ENCODE results near the gene TSPAN13.

Gene TSPAN13

GRCh38 chr7:16730937-16731336 is 22.6 kb upstream of the TSPAN13 start:
- no peak for TF ChIP-seq ZNF274 (IDR thresholded peaks at IDR 0.05; ENCODE audit: low read depth, low read length)

DNA sequence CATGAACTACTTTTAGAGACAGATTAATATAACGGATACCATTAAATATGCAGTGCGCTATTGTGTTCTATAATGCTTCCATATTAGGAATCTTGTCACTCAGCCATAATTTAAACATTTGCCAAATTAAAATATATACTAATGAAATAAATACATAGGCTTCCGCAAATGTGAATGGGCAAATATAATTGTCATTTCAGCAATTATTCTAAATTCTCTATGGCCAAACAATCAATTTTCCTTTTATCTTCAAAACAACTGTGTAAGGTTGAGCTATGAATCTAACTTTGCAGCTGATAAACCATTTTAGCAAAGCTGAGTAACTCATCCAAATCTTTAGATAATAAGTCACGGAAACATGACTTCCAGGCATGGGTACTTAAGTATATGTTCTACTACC is 20.7 kb upstream of the TSPAN13 start:
- no peak for TF ChIP-seq ZNF274 (IDR thresholded peaks at IDR 0.05; ENCODE audit: low read depth, low read length)
- H3K4me3 ChIP-seq (ENCODE audit: low read length) = no peak overlapping the region

More at GRCh38 chr7:16730937-16731336, 22.6 kb upstream of the TSPAN13 start:
- no peak overlapping the region for H3K4me3 ChIP-seq (ENCODE audit: low read length)

GRCh38 chr7:16734148-16734726 is 19.3 kb upstream of the TSPAN13 start:
- no peak for TF ChIP-seq ZNF274 (IDR thresholded peaks at IDR 0.05; ENCODE audit: low read depth, low read length)
- H3K4me3 ChIP-seq (ENCODE audit: low read length) = no peak overlapping the region

GRCh38 chr7:16735020-16735419 is 18.5 kb upstream of the TSPAN13 start:
- no peak for TF ChIP-seq ZNF274 (IDR thresholded peaks at IDR 0.05; ENCODE audit: low read depth, low read length)
- H3K4me3 ChIP-seq (ENCODE audit: low read length) = no peak overlapping the region

DNA sequence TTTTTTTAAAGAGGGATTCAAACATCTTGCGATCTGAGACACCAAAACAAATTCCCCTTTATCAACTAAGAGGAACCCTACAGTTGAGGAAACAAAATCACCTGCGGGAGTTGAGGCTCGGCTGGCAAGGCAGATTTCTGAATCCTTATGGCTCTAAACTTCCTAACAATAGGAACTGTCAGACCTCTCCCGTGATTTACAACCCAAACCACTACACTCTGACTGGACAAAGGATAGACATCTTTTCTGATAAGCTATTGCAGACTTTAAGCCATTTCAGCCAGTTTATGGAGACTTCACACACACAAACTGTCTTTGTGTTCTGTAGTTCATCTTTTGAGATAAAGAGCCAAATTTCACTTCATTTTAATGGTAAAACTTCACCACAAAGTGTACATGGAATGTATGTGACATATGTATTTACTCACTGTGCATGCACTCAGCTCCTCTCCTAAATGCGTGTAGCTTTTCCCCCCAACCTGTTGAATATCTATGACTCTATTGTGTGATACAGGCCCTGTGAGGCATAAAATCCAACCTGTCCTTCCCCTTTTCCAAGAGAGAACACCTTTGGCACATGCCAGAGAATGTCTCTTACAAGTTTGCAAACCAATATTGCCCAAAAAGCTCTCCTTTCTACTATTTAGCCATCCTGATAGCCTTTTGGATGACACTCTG is 15.4 kb upstream of the TSPAN13 start:
- H3K4me3 ChIP-seq (ENCODE audit: low read length) = no peak overlapping the region
- TF ChIP-seq ZNF274 (IDR thresholded peaks at IDR 0.05; ENCODE audit: low read depth, low read length) = no peak

- H3K4me3 ChIP-seq (ENCODE audit: low read length) = no peak overlapping the region
- TF ChIP-seq ZNF274 (IDR thresholded peaks at IDR 0.05; ENCODE audit: low read depth, low read length) = no peak
These were observed 13.5 kb upstream of the TSPAN13 start for GRCh38 chr7:16739863-16740622.

DNA sequence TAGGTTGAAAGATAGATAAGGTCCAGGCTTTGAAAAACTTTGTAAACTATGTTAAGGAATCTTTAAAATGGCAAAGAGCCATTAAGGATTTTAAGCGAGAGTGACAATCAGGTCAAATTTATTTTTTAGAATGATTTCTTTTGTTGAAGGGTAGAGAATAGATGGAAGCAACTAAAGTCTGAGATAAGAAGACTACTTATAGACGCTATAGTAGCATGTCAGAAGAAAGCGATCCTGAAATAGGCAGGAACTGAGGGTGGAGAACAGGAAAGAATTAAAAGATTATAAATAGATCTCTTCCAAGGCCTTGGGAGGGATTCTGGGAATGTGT is 13.0 kb upstream of the TSPAN13 start:
- no peak overlapping the region for H3K4me3 ChIP-seq (ENCODE audit: low read length)
- TF ChIP-seq ZNF274 (IDR thresholded peaks at IDR 0.05; ENCODE audit: low read depth, low read length) = no peak

GRCh38 chr7:16740996-16741395 is 12.6 kb upstream of the TSPAN13 start:
- no peak overlapping the region for H3K4me3 ChIP-seq (ENCODE audit: low read length)
- TF ChIP-seq ZNF274 (IDR thresholded peaks at IDR 0.05; ENCODE audit: low read depth, low read length) = no peak

- no peak for TF ChIP-seq ZNF274 (IDR thresholded peaks at IDR 0.05; ENCODE audit: low read depth, low read length)
These were observed 11.9 kb upstream of the TSPAN13 start for GRCh38 chr7:16741676-16742075.

GRCh38 chr7:16742547-16742946 is 11.0 kb upstream of the TSPAN13 start:
- TF ChIP-seq ZNF274 (IDR thresholded peaks at IDR 0.05; ENCODE audit: low read depth, low read length) = no peak
- H3K4me3 ChIP-seq (ENCODE audit: low read length) = no peak overlapping the region

More at GRCh38 chr7:16741676-16742075, 11.9 kb upstream of the TSPAN13 start:
- H3K4me3 ChIP-seq (ENCODE audit: low read length) = no peak overlapping the region

GRCh38 chr7:16743236-16743635 is 10.3 kb upstream of the TSPAN13 start:
- no peak overlapping the region for H3K4me3 ChIP-seq (ENCODE audit: low read length)
- no peak for TF ChIP-seq ZNF274 (IDR thresholded peaks at IDR 0.05; ENCODE audit: low read depth, low read length)

GRCh38 chr7:16744518-16745250 is 8.9 kb upstream of the TSPAN13 start:
- no peak for TF ChIP-seq ZNF274 (IDR thresholded peaks at IDR 0.05; ENCODE audit: low read depth, low read length)

GRCh38 chr7:16745645-16746044 is 7.9 kb upstream of the TSPAN13 start:
- TF ChIP-seq ZNF274 (IDR thresholded peaks at IDR 0.05; ENCODE audit: low read depth, low read length) = no peak
- H3K4me3 ChIP-seq (ENCODE audit: low read length) = no peak overlapping the region

More at GRCh38 chr7:16744518-16745250, 8.9 kb upstream of the TSPAN13 start:
- H3K4me3 ChIP-seq (ENCODE audit: low read length) = no peak overlapping the region

- H3K4me3 ChIP-seq (ENCODE audit: low read length) = no peak overlapping the region
- TF ChIP-seq ZNF274 (IDR thresholded peaks at IDR 0.05; ENCODE audit: low read depth, low read length) = no peak
These were observed 6.5 kb upstream of the TSPAN13 start for GRCh38 chr7:16747102-16747501.
